Activated CD4-positive, alpha-beta memory T cell treated with anti-CD3 and anti-CD28 coated beads for 36 hours (primary cell): ENCODE data around the gene TADA3. TPM values are rescaled to one million over a fixed set of nuclear protein-coding genes. Genes with fewer than 3 reads are reported as not detected.

Source experiments
- CTCF ChIA-PET: fragments of 350-600 bp; sonication (Branson Sonifier 250); formaldehyde crosslinking; loops from one replicate; lab custom pipeline; 2021; ENCODE audit warnings: antibody characterized with exemption, inconsistent platforms; lab: Charles Lee
- POLR2A ChIA-PET: fragments of 350-600 bp; sonication (Branson Sonifier 250); formaldehyde crosslinking; loops from one replicate; lab custom pipeline; 2021; ENCODE audit warnings: antibody characterized with exemption; lab: Charles Lee
- DNase-seq: peaks from one replicate; pipeline ENCODE4 v3.0.0-alpha.2; 2020
- H3K27ac Mint-ChIP-seq: one replicate; pipeline ENCODE4 v1.8.0; 2021; ENCODE audit warnings: mixed read lengths
- H3K27me3 Mint-ChIP-seq: one replicate; pipeline ENCODE4 v1.8.0; 2021; ENCODE audit warnings: mixed read lengths
- H3K36me3 Mint-ChIP-seq: one replicate; pipeline ENCODE4 v1.8.0; 2021; ENCODE audit warnings: mixed read lengths
- H3K4me1 Mint-ChIP-seq: one replicate; pipeline ENCODE4 v1.8.0; 2021; ENCODE audit warnings: low read depth, mixed read lengths
- H3K4me3 Mint-ChIP-seq: one replicate; pipeline ENCODE4 v1.8.0; 2021; ENCODE audit warnings: mild to moderate bottlenecking, mixed read lengths
- H3K9me3 Mint-ChIP-seq: one replicate; pipeline ENCODE4 v1.8.0; 2021; ENCODE audit warnings: mixed read lengths
- intact Hi-C: fragments of 100-400 bp; cut with micrococcal nuclease; formaldehyde crosslinking; loops from one replicate; pipeline ENCODE4 v1.15.1; 2023
- total RNA-seq, 2 experiments: library from RNA; stranded (reverse); gene quantifications; one replicate each; pipeline ENCODE4 v1.2.3, GENCODE V29; 2021

Gene TADA3
- total RNA-seq, 2 experiments from 2014 or later, result 86.9 to 92.1 TPM

- Mint-ChIP-seq H3K9me3 (no peaks in the 10 kb centered on the region), H3K36me3 (peaks cover 60% of the 10 kb centered on the region), H3K4me1 (peaks cover 30% of the 10 kb centered on the region), H3K27ac (peak overlapping the region; percentile 66), H3K4me3 (no peak overlapping the region), H3K27me3 (no peaks in the 10 kb centered on the region)
- CTCF ChIA-PET, result interaction anchor here (1.5 kb wide), 1 partner anchor 27 kb away, joined by 5 read pairs; no protein-coding TSS in a partner anchor
- intact Hi-C loops, result loop anchor here (5.0 kb wide), 1 partner anchor 357 kb away; the partner anchor contains the start of gene SETD5
- no peak for DNase-seq
- POLR2A ChIA-PET, result interaction anchor here (1.2 kb wide), 1 partner anchor 8 kb away, joined by 4 read pairs; no protein-coding TSS in a partner anchor
Observed at GRCh38 chr3:9754678-9755077, 37.6 kb downstream of the TADA3 start.

GRCh38 chr3:9750556-9751411 is 41.5 kb downstream of the TADA3 start:
- Mint-ChIP-seq H3K9me3 (no peaks in the 10 kb centered on the region), H3K4me1 (peaks cover 51% of the 10 kb centered on the region), H3K4me3 (peak overlapping the region; percentile 96), H3K36me3 (peaks cover 65% of the 10 kb centered on the region), H3K27ac (peak overlapping the region; percentile 88), H3K27me3 (no peaks in the 10 kb centered on the region)
- POLR2A ChIA-PET, result interaction anchor here (0.6 to 3.8 kb wide), 8 partner anchors 13 to 681 kb away, joined by 3 to 24 read pairs (median 3); partner anchors contain the start of genes ARPC4 and TADA3
- CTCF ChIA-PET, result interaction anchor here (0.7 to 2.8 kb wide), 6 partner anchors 18 to 75 kb away, joined by 3 to 11 read pairs (median 4); partner anchors contain the start of genes ARPC4 and TADA3
- peak; percentile 29 for DNase-seq
- intact Hi-C loops, result loop anchor here (1.0 to 5.0 kb wide), 5 partner anchors 19 to 353 kb away; partner anchors contain the start of genes BRPF1, SETD5 and TADA3

GRCh38 chr3:9749645-9750555 is 42.4 kb downstream of the TADA3 start, which contains the start of gene OGG1:
Gene OGG1 (plus strand): TSS chr3:9749952. CDS start chr3:9750287, 335 bp downstream.
- Mint-ChIP-seq H3K9me3 (no peaks in the 10 kb centered on the region), H3K36me3 (peaks cover 65% of the 10 kb centered on the region), H3K27ac (peak within 1 kb of the TSS; percentile 88), H3K27me3 (no peaks in the 10 kb centered on the region), H3K4me1 (peaks cover 50% of the 10 kb centered on the region), H3K4me3 (peak within 1 kb of the TSS; percentile 96)
- CTCF ChIA-PET, result interaction anchor here (0.7 to 2.8 kb wide), 13 partner anchors 12 to 183 kb away, joined by 3 to 12 read pairs (median 4); partner anchors contain the start of genes ARPC4, BRPF1, CRELD1 and TADA3
- POLR2A ChIA-PET, result interaction anchor here (0.6 to 3.8 kb wide), 11 partner anchors 13 to 388 kb away, joined by 3 to 24 read pairs (median 3); partner anchors contain the start of genes ARPC4, CAMK1 and TADA3
- peak; percentile 98 for DNase-seq
- intact Hi-C loops, result loop anchor here (1.0 to 5.0 kb wide), 7 partner anchors 19 to 353 kb away; partner anchors contain the start of genes BRPF1, CAMK1, MTMR14 and SETD5

- Mint-ChIP-seq H3K4me1 (peaks cover 44% of the 10 kb centered on the region), H3K36me3 (peaks cover 66% of the 10 kb centered on the region), H3K27me3 (no peaks in the 10 kb centered on the region), H3K9me3 (no peaks in the 10 kb centered on the region), H3K27ac (peak overlapping the region; percentile 88), H3K4me3 (peak overlapping the region; percentile 96)
- ChIA-PET POLR2A (interaction anchor here (0.7 to 3.8 kb wide), 5 partner anchors 20 to 56 kb away, joined by 3 to 24 read pairs (median 3); partner anchors contain the start of genes ARPC4, CAMK1 and TADA3), CTCF (interaction anchor here (0.7 to 2.8 kb wide), 9 partner anchors 11 to 184 kb away, joined by 3 to 12 read pairs (median 5); partner anchors contain the start of genes ARPC4, BRPF1, CRELD1 and TADA3)
- DNase-seq, result no peak
- intact Hi-C loops, result loop anchor here (1.0 kb wide), 2 partner anchors 20 to 100 kb away; partner anchors contain the start of genes CAMK1 and MTMR14
Observed at GRCh38 chr3:9749296-9749644, 43.0 kb downstream of the TADA3 start.

- Mint-ChIP-seq H3K9me3 (no peaks in the 10 kb centered on the region), H3K36me3 (peaks cover 68% of the 10 kb centered on the region), H3K4me3 (no peak overlapping the region), H3K27ac (no peak overlapping the region), H3K4me1 (peaks cover 39% of the 10 kb centered on the region), H3K27me3 (no peaks in the 10 kb centered on the region)
- ChIA-PET CTCF (interaction anchor here (2.8 kb wide), 1 partner anchor 15 kb away, joined by 8 read pairs; no protein-coding TSS in a partner anchor), POLR2A (interaction anchor here (0.6 to 3.8 kb wide), 3 partner anchors 11 to 45 kb away, joined by 3 to 24 read pairs (median 3); partner anchors contain the start of genes ARPC4 and TADA3)
- intact Hi-C loops, result no loop called here
- DNase-seq, result no peak
Observed at GRCh38 chr3:9748031-9748430, 44.2 kb downstream of the TADA3 start.

- no peak overlapping the region for H3K4me3 Mint-ChIP-seq
- CTCF ChIA-PET, result no interaction called here
Observed at GRCh38 chr3:9747267-9747666, 45.0 kb downstream of the TADA3 start.

GRCh38 chr3:9746330-9746729 is 45.9 kb downstream of the TADA3 start:
- peak; percentile 57 for DNase-seq

More at GRCh38 chr3:9747267-9747666, 45.0 kb downstream of the TADA3 start:
- intact Hi-C loops, result no loop called here
- H3K27me3 Mint-ChIP-seq, result no peaks in the 10 kb centered on the region
- POLR2A ChIA-PET, result interaction anchor here (1.4 kb wide), 1 partner anchor 15 kb away, joined by 3 read pairs; no protein-coding TSS in a partner anchor
- peaks cover 39% of the 10 kb centered on the region for H3K4me1 Mint-ChIP-seq
- peak; percentile 27 for DNase-seq
- H3K36me3 Mint-ChIP-seq, result peaks cover 67% of the 10 kb centered on the region
- H3K27ac Mint-ChIP-seq, result peak overlapping the region; percentile 74
- H3K9me3 Mint-ChIP-seq, result no peaks in the 10 kb centered on the region

GRCh38 chr3:9745521-9745920 is 46.8 kb downstream of the TADA3 start:
- ChIA-PET POLR2A (no interaction called here), CTCF (interaction anchor here (1.3 kb wide), 1 partner anchor 18 kb away, joined by 4 read pairs; no protein-coding TSS in a partner anchor)
- H3K9me3 Mint-ChIP-seq, result no peaks in the 10 kb centered on the region
- intact Hi-C loops, result no loop called here
- no peak overlapping the region for H3K4me3 Mint-ChIP-seq
- H3K36me3 Mint-ChIP-seq, result peaks cover 61% of the 10 kb centered on the region
- H3K4me1 Mint-ChIP-seq, result peaks cover 23% of the 10 kb centered on the region
- H3K27ac Mint-ChIP-seq, result no peak overlapping the region
- no peaks in the 10 kb centered on the region for H3K27me3 Mint-ChIP-seq
- DNase-seq, result no peak

More at GRCh38 chr3:9746330-9746729, 45.9 kb downstream of the TADA3 start:
- H3K4me1 Mint-ChIP-seq, result peaks cover 30% of the 10 kb centered on the region
- intact Hi-C loops, result no loop called here
- H3K27ac Mint-ChIP-seq, result peak overlapping the region; percentile 74
- no peak overlapping the region for H3K4me3 Mint-ChIP-seq
- ChIA-PET POLR2A (no interaction called here), CTCF (interaction anchor here (1.3 kb wide), 1 partner anchor 19 kb away, joined by 4 read pairs; no protein-coding TSS in a partner anchor)
- peaks cover 60% of the 10 kb centered on the region for H3K36me3 Mint-ChIP-seq
- no peaks in the 10 kb centered on the region for H3K27me3 Mint-ChIP-seq
- no peaks in the 10 kb centered on the region for H3K9me3 Mint-ChIP-seq

GRCh38 chr3:9744162-9744561 is 48.1 kb downstream of the TADA3 start:
- Mint-ChIP-seq H3K36me3 (peaks cover 67% of the 10 kb centered on the region), H3K4me1 (peaks cover 20% of the 10 kb centered on the region), H3K9me3 (no peaks in the 10 kb centered on the region), H3K27me3 (no peaks in the 10 kb centered on the region), H3K4me3 (no peak overlapping the region), H3K27ac (no peak overlapping the region)
- intact Hi-C loops, result no loop called here
- ChIA-PET POLR2A (no interaction called here), CTCF (no interaction called here)
- DNase-seq, result no peak

GRCh38 chr3:9743548-9743947 is 48.7 kb downstream of the TADA3 start:
- no peak for DNase-seq
- CTCF ChIA-PET, result interaction anchor here (1.3 kb wide), 1 partner anchor 11 kb away, joined by 3 read pairs; the partner anchor contains the start of gene BRPF1
- peaks cover 19% of the 10 kb centered on the region for H3K4me1 Mint-ChIP-seq
- no peaks in the 10 kb centered on the region for H3K9me3 Mint-ChIP-seq
- intact Hi-C loops, result no loop called here
- H3K4me3 Mint-ChIP-seq, result no peak overlapping the region
- H3K27ac Mint-ChIP-seq, result no peak overlapping the region
- H3K27me3 Mint-ChIP-seq, result no peaks in the 10 kb centered on the region
- H3K36me3 Mint-ChIP-seq, result peaks cover 70% of the 10 kb centered on the region
- POLR2A ChIA-PET, result interaction anchor here (0.7 kb wide), 1 partner anchor 11 kb away, joined by 3 read pairs; no protein-coding TSS in a partner anchor
